ENCODE data around the gene ZBTB18. TPM values are rescaled to one million over a fixed set of nuclear protein-coding genes. Genes with fewer than 3 reads are reported as not detected.

Gene ZBTB18
- total RNA-seq, 2 donors from 2014 or later, result 14.2 to 40.8 TPM

- Histone ChIP-seq H3K9me3 (no peaks in the 10 kb centered on the region), H3K27me3 (replicated peaks; ENCODE audit: insufficient read depth) (no peaks in the 10 kb centered on the region), H3K36me3 (no peaks in the 10 kb centered on the region), H3K4me1 (replicated peaks) (no peaks in the 10 kb centered on the region), H3K4me3 (no peak overlapping the region), H3K27ac (no peak overlapping the region)
- no peak for DNase-seq (ENCODE audit: low spot score)
- WGBS, result 78% methylated on average over 6 of the region's 6 CpGs
- intact Hi-C loops (cut with DNase I), result no loop called here
- TF ChIP-seq CTCF (IDR thresholded peaks at IDR 0.05) (no peak), POLR2A (IDR thresholded peaks at IDR 0.05) (no peak), POLR2AphosphoS5 (IDR thresholded peaks at IDR 0.05) (no peak)
These were observed 40.9 kb upstream of the ZBTB18 start for GRCh38 chr1:244010191-244010590.

GRCh38 chr1:244010703-244011123, 40.4 kb upstream of the ZBTB18 start:
- Histone ChIP-seq H3K36me3 (no peaks in the 10 kb centered on the region), H3K9me3 (no peaks in the 10 kb centered on the region), H3K27me3 (replicated peaks; ENCODE audit: insufficient read depth) (no peaks in the 10 kb centered on the region), H3K4me3 (no peak overlapping the region), H3K27ac (no peak overlapping the region), H3K4me1 (replicated peaks) (no peaks in the 10 kb centered on the region)
- no peak for TF ChIP-seq POLR2AphosphoS5 (IDR thresholded peaks at IDR 0.05)
- TF ChIP-seq POLR2A (IDR thresholded peaks at IDR 0.05), result no peak
- TF ChIP-seq CTCF (IDR thresholded peaks at IDR 0.05), result no peak
- 29% methylated on average over 2 of the region's 2 CpGs for WGBS
- intact Hi-C loops (cut with DNase I), result no loop called here
- no peak for DNase-seq (ENCODE audit: low spot score)

- TF ChIP-seq POLR2A (IDR thresholded peaks at IDR 0.05), result no peak
- no peak for TF ChIP-seq POLR2AphosphoS5 (IDR thresholded peaks at IDR 0.05)
- no peak for TF ChIP-seq CTCF (IDR thresholded peaks at IDR 0.05)
- Histone ChIP-seq H3K4me1 (replicated peaks) (no peaks in the 10 kb centered on the region), H3K4me3 (no peak overlapping the region), H3K27ac (no peak overlapping the region), H3K9me3 (no peaks in the 10 kb centered on the region), H3K27me3 (replicated peaks; ENCODE audit: insufficient read depth) (no peaks in the 10 kb centered on the region), H3K36me3 (no peaks in the 10 kb centered on the region)
- 71% methylated on average over 2 of the region's 2 CpGs for WGBS
- intact Hi-C loops (cut with DNase I), result no loop called here
- DNase-seq (ENCODE audit: low spot score), result no peak
These were observed 39.8 kb upstream of the ZBTB18 start for GRCh38 chr1:244011271-244011670.

GRCh38 chr1:244011786-244012185, 39.3 kb upstream of the ZBTB18 start:
- Histone ChIP-seq H3K4me1 (replicated peaks) (no peaks in the 10 kb centered on the region), H3K27me3 (replicated peaks; ENCODE audit: insufficient read depth) (no peaks in the 10 kb centered on the region), H3K9me3 (no peaks in the 10 kb centered on the region), H3K36me3 (no peaks in the 10 kb centered on the region), H3K4me3 (no peak overlapping the region), H3K27ac (no peak overlapping the region)
- DNase-seq (ENCODE audit: low spot score), result no peak
- WGBS, result 40% methylated on average over 6 of the region's 6 CpGs
- intact Hi-C loops (cut with DNase I), result no loop called here
- TF ChIP-seq CTCF (IDR thresholded peaks at IDR 0.05), result no peak
- TF ChIP-seq POLR2AphosphoS5 (IDR thresholded peaks at IDR 0.05), result no peak
- TF ChIP-seq POLR2A (IDR thresholded peaks at IDR 0.05), result no peak

GRCh38 chr1:244012202-244012601, 38.9 kb upstream of the ZBTB18 start:
- Histone ChIP-seq H3K4me3 (no peak overlapping the region), H3K27me3 (replicated peaks; ENCODE audit: insufficient read depth) (no peaks in the 10 kb centered on the region), H3K9me3 (no peaks in the 10 kb centered on the region), H3K36me3 (no peaks in the 10 kb centered on the region), H3K4me1 (replicated peaks) (no peaks in the 10 kb centered on the region), H3K27ac (no peak overlapping the region)
- intact Hi-C loops (cut with DNase I), result no loop called here
- 26% methylated on average over 8 of the region's 8 CpGs for WGBS
- TF ChIP-seq POLR2A (IDR thresholded peaks at IDR 0.05) (no peak), POLR2AphosphoS5 (IDR thresholded peaks at IDR 0.05) (no peak), CTCF (IDR thresholded peaks at IDR 0.05) (no peak)
- peak; percentile 8 for DNase-seq (ENCODE audit: low spot score)
